Muscle layer of colon (tissue), 2 donors: ENCODE results near the gene SLC48A1.
"Not testable (repeated sequence)": the region's sequence is repeated elsewhere in the genome, so short reads cannot be mapped to it uniquely, and the experiment has no call there.

Experiments used
- H3K27ac ChIP-seq: one replicate; pipeline ENCODE4 v1.7.0; 2013; ENCODE audit warnings: low read depth, mild to moderate bottlenecking, low read length, moderate library complexity
- H3K27me3 ChIP-seq, 2 donors: one replicate each; pipeline ENCODE4 v1.7.0; 2013; ENCODE audit warnings: low read length in 2 of 2, mild to moderate bottlenecking in 2 of 2; ENCODE audit not compliant: insufficient read depth in 2 of 2, control insufficient read depth in 1 of 2
- H3K36me3 ChIP-seq: one replicate; pipeline ENCODE4 v1.7.0; 2013; ENCODE audit warnings: mild to moderate bottlenecking, low read length; ENCODE audit not compliant: insufficient read depth
- H3K4me1 ChIP-seq: one replicate; pipeline ENCODE4 v1.7.0; 2013; ENCODE audit warnings: mild to moderate bottlenecking, low read length; ENCODE audit not compliant: insufficient read depth
- H3K4me3 ChIP-seq, 2 donors: one replicate each; pipeline ENCODE4 v1.7.0; 2013; ENCODE audit warnings: low read length in 2 of 2, low read depth in 1 of 2, mild to moderate bottlenecking in 1 of 2, moderate library complexity in 1 of 2
- H3K9ac ChIP-seq: one replicate; pipeline ENCODE4 v1.7.0; 2013; ENCODE audit warnings: low read length
- H3K9me3 ChIP-seq: one replicate; pipeline ENCODE4 v1.7.0; 2013; ENCODE audit warnings: mild to moderate bottlenecking, low read length
- donor health status: abdominal sarcoma.
- donor health status: Adenocarcinoma of cecum.

The SLC48A1 gene

DNA sequence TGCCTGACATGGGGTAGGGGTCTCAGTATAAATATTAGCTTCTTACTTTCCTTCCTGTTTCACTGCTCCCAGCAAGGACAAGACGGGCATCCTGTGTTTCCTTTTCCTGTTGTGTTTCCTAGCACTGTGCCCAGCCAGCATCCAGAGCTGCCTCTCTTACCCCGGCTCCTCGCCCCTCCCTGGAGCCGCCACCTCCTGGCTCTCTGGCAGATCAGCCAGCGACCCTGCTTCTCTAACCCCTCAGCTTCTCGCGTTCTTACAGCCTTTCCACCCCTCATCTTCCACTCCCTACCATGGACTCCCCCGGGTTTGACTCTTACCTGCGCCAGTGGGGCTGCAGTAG lies 28.8 kb downstream of the SLC48A1 start:
- Histone ChIP-seq H3K9ac (no peak overlapping the region), H3K27me3 (no peaks in the 10 kb centered on the region), H3K27ac (peak overlapping the region; percentile 54), H3K9me3 (no peaks in the 10 kb centered on the region), H3K4me1 (peaks cover 84% of the 10 kb centered on the region), H3K36me3 (peaks cover 23% of the 10 kb centered on the region), H3K4me3 (peak overlapping the region in 1 of 2 donors; percentile 8)

DNA sequence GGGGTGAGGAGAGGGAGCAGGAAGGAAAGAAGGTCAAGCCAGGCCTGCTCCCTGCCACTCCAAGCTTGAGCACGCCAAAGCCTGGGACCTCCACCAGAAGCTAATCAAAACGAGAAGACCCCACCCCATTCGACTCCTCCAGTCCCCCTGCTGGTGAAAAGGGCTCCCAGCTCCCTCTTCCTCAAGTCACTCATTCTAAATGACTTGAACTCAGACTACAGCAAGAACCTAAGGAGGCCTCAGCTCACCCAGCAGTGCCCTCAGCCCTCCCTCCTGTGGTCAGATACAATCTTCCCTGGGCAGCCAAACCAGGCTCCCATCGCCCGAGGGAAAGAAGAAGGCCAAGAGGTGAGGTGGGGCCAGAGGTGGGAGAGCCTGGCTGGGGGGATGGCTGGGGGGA lies 29.3 kb downstream of the SLC48A1 start:
- Histone ChIP-seq H3K9me3 (no peaks in the 10 kb centered on the region), H3K27ac (peak overlapping the region; percentile 54), H3K27me3 (no peaks in the 10 kb centered on the region), H3K9ac (no peak overlapping the region), H3K36me3 (peaks cover 20% of the 10 kb centered on the region), H3K4me3 (peak overlapping the region in 1 of 2 donors; percentile 8), H3K4me1 (peaks cover 88% of the 10 kb centered on the region)

DNA sequence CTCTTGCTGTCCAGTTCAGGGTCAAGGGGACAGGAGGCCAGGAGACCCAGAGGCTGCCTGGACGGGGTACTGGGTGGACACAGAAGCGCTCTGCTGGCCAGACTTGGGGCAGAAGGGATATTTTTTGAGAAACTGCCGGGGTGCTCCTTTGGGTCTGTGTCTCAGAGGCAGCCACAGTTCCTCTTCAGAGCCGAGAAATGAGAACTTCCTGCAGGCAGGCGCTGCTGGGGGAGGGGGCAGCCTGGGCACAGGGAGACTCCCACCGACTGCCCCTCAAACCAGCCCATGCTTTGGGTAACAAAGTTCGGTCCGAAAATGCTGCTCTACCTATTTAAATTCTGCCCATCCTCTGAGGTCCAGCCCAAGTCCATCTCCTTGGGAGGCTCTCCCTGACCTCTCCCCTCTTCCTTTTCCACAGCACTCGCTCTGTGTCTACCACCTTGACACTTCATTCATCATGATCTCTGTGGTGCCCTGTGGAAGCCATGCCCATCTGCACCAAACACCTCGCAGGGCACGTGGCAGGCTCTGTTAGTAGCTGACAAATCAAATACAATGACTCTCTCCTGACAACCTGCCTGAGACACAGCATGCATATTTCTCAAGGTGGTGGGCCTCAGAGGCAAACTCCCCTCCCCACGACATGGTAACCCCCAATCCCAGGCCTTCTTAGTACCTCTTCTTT lies 30.3 kb downstream of the SLC48A1 start:
- Histone ChIP-seq H3K9me3 (no peaks in the 10 kb centered on the region), H3K9ac (no peak overlapping the region), H3K27me3 (no peaks in the 10 kb centered on the region), H3K4me1 (peaks cover 98% of the 10 kb centered on the region), H3K4me3 (peak overlapping the region in 1 of 2 donors; percentile 12), H3K27ac (peak overlapping the region; percentile 65), H3K36me3 (peaks cover 13% of the 10 kb centered on the region)

GRCh38 chr12:47804171-47804570 lies 31.1 kb downstream of the SLC48A1 start:
- H3K4me3 ChIP-seq, result peak overlapping the region in 1 of 2 donors; percentile 12
- H3K27me3 ChIP-seq, result no peaks in the 10 kb centered on the region
- peak overlapping the region; percentile 88 for H3K27ac ChIP-seq
- peaks cover 99% of the 10 kb centered on the region for H3K4me1 ChIP-seq
- H3K36me3 ChIP-seq, result peaks cover 13% of the 10 kb centered on the region
- no peak overlapping the region for H3K9ac ChIP-seq
- H3K9me3 ChIP-seq, result no peaks in the 10 kb centered on the region

DNA sequence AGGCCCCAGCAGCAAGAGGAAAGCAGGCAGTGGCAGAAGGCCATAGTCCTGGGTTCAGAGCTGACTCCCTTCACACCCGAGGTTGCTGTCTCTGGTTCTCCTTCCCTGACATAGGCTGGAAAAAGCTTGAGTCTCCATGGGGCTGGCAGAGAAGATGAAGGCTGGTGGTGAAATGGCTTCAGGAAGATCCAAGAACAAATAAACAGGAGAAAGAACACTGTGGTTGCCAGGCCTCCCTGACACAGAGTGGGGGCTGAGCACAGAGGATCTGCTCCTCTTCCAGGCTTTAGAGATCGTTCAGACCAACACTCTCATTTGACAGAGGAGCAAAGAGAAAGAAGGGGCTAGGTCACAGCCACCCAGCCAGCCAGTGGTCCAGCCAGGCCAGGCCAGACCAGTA lies 32.4 kb downstream of the SLC48A1 start:
- no peaks in the 10 kb centered on the region for H3K27me3 ChIP-seq
- peaks cover 97% of the 10 kb centered on the region for H3K4me1 ChIP-seq
- H3K9me3 ChIP-seq, result no peaks in the 10 kb centered on the region
- H3K9ac ChIP-seq, result no peak overlapping the region
- peak overlapping the region in 1 of 2 donors; percentile 16 for H3K4me3 ChIP-seq
- peaks cover 13% of the 10 kb centered on the region for H3K36me3 ChIP-seq
- H3K27ac ChIP-seq, result peak overlapping the region; percentile 88

- H3K4me3 ChIP-seq, result peak overlapping the region in 1 of 2 donors; percentile 19
- peaks cover 97% of the 10 kb centered on the region for H3K4me1 ChIP-seq
- peak overlapping the region; percentile 85 for H3K27ac ChIP-seq
- no peak overlapping the region for H3K9ac ChIP-seq
- H3K9me3 ChIP-seq, result no peaks in the 10 kb centered on the region
- no peaks in the 10 kb centered on the region for H3K27me3 ChIP-seq
- peaks cover 13% of the 10 kb centered on the region for H3K36me3 ChIP-seq
Observed at GRCh38 chr12:47807338-47807737, 34.3 kb downstream of the SLC48A1 start.

DNA sequence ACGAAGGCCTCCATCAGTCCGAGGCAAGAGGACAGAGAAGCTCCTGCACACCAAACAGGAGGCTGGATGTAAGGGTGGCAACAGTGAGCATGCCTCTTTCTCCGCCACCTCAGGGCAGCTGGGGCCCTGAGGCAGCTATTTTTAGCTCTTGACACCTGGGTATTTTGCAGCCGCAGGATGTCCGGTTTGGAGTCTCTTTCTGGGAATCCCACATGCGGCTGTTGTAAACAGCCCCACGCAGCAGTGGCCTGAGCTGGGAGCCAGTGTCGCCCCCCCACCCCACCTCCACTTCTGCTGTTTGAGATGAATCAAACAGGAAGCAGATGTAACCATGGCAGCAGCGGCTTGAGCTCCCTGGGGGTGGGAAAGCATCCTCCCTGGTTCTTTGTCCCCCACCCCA lies 35.0 kb downstream of the SLC48A1 start:
- Histone ChIP-seq H3K9ac (peak overlapping the region; percentile 34), H3K36me3 (peaks cover 10% of the 10 kb centered on the region), H3K4me3 (peak overlapping the region in 1 of 2 donors; percentile 19), H3K27me3 (no peaks in the 10 kb centered on the region), H3K27ac (peak overlapping the region; percentile 85), H3K4me1 (peaks cover 94% of the 10 kb centered on the region), H3K9me3 (no peaks in the 10 kb centered on the region)

DNA sequence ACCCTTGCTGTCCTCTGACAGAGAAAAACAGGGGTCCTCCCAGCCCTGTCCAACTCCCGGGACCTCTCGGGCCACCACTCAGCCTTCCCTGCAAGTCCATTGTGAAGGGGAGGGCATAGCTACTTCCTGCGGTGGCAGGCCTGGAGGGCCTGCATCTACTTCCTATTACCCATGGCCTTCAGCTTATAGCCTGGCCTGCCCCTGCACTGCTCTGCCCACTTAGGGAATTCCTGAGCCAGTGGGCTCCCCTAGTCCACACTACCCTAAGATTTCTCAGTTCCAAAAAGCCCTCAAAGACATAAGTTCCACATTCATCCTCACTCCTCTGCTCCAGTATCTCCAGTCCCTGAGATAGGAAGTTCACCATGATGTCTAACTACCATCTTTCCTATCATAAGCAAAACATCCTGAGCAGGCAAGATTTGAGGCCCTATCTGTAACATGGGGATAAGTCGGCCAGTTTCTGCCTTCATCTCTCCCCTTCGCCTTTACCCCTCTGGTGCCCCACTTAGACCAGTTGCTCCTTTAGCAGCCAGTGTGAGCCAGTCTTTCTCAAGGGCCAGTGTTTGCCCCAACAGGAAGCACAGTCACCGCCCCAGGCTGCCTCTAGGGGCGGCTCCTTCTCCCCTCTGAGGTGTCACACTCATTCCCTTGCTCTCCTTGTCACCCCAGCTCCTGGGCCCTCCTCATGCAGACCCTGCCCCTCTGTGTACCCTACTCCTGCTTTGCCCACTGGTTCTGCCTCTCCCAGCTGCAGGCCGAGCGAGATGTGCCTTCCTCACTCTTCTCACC lies 35.7 kb downstream of the SLC48A1 start:
- Histone ChIP-seq H3K9me3 (no peaks in the 10 kb centered on the region), H3K27me3 (no peaks in the 10 kb centered on the region), H3K4me3 (no peak overlapping the region), H3K4me1 (peaks cover 94% of the 10 kb centered on the region), H3K9ac (peak overlapping the region; percentile 34), H3K36me3 (peaks cover 2% of the 10 kb centered on the region), H3K27ac (peak overlapping the region; percentile 85)

GRCh38 chr12:47809518-47809917 lies 36.5 kb downstream of the SLC48A1 start:
- H3K27me3 ChIP-seq, H3K4me3 ChIP-seq, H3K27ac ChIP-seq, H3K36me3 ChIP-seq, H3K9me3 ChIP-seq, H3K9ac ChIP-seq: not testable (repeated sequence)
- peaks cover 94% of the 10 kb centered on the region for H3K4me1 ChIP-seq

- H3K9ac ChIP-seq, result peak overlapping the region; percentile 94
- peak overlapping the region; percentile 98 for H3K27ac ChIP-seq
- H3K4me1 ChIP-seq, result peaks cover 93% of the 10 kb centered on the region
- H3K36me3 ChIP-seq, result no peaks in the 10 kb centered on the region
- no peaks in the 10 kb centered on the region for H3K27me3 ChIP-seq
- H3K4me3 ChIP-seq, result peak overlapping the region in 1 of 2 donors; percentile 6
- H3K9me3 ChIP-seq, result no peaks in the 10 kb centered on the region
Observed at GRCh38 chr12:47811072-47811396, 38.0 kb downstream of the SLC48A1 start.

DNA sequence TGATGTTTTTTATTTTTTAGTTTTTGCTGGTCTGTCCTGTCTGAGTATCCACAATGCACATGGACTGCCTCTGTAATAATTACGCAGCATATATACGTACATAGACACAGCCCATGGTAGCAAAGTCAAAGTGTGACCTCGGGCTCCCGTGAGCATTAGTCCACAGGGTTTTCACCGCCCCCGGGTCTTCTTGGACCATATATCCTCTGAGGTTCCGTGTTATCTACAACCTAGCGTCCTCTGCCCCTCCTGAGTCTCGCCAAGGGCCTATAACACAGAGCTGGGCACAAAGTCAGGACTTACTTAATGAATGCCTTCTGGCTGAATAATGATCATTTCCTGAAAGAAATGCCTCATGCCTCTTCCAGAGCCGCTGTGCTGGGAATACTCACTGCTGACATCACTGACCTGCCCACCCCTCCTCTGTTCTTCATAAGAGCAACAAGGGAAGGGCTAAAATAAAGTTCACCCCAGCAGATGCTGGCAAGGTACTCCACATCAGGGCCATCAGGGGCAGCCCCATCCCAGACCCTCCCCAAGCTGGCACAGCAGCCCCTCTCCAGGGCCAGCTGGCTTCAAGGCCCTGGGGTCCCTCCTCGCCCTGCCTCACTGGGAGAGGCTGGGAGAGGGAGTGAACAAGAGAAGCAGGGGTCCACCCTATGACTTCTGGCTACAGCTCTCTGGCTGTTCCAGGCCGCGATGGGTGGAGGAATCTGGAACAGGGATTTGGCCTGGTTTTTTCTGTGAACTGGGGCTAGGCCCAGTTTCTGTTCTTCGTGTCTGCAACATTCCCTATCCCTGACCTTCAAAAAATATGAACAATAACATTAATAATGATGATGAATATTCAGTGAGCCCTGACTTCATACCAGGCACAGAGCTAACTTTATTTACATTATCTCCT lies 38.8 kb downstream of the SLC48A1 start:
- no peaks in the 10 kb centered on the region for H3K9me3 ChIP-seq
- peaks cover 93% of the 10 kb centered on the region for H3K4me1 ChIP-seq
- peak overlapping the region; percentile 98 for H3K27ac ChIP-seq
- H3K27me3 ChIP-seq, result no peaks in the 10 kb centered on the region
- peak overlapping the region; percentile 94 for H3K9ac ChIP-seq
- H3K4me3 ChIP-seq, result peak overlapping the region in 1 of 2 donors; percentile 63
- no peaks in the 10 kb centered on the region for H3K36me3 ChIP-seq
